ENCODE results near the gene CRAMP1. TPM values are rescaled to one million over a fixed set of nuclear protein-coding genes. Genes with fewer than 3 reads are reported as not detected.

CRAMP1 gene
- total and polyA plus RNA-seq, 2 of the 8 experiments (the other 6 are each of a cell fraction or from before 2014, with no cell fraction given), result 19.2 to 23.2 TPM

DNA sequence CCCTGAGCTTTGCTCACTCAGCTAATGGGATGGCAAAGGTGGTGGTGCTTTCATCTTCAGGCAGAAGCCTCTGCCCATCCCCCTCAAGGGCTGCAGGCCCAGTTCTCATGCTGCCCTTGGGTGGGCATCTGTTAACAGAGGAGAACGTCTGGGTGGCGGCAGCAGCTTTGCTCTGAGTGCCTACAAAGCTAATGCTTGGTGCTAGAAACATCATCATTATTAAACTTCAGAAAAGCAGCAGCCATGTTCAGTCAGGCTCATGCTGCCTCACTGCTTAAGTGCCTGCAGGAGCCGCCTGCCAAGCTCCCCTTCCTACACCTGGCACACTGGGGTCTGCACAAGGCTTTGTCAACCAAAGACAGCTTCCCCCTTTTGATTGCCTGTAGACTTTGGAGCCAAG, 88.1 kb downstream of the CRAMP1 start:
- H3K36me3 ChIP-seq (ENCODE audit: control insufficient read depth in 2 of 4, insufficient read depth in 4 of 4, low read length in 3 of 4), result peaks cover 15 to 58% (median 52%) of the 10 kb centered on the region in 4 experiments
- H3K18ac ChIP-seq (ENCODE audit: extremely low read depth, low read length), result no peak overlapping the region
- H2AFZ ChIP-seq (ENCODE audit: low read length), result no peak overlapping the region
- no peak overlapping the region for H4K8ac ChIP-seq (ENCODE audit: extremely low read depth, insufficient read depth, low read length)
- H3K14ac ChIP-seq (ENCODE audit: insufficient read length), result no peak overlapping the region
- H2BK120ac ChIP-seq (replicated peaks; ENCODE audit: low read depth, low read length), result no peak overlapping the region
- H3K23ac ChIP-seq (ENCODE audit: insufficient read length), result no peak overlapping the region
- H2BK15ac ChIP-seq (ENCODE audit: low read length), result no peak overlapping the region
- no peaks in the 10 kb centered on the region for H3K27me3 ChIP-seq (replicated peaks in 1 of 4; ENCODE audit: control insufficient read depth in 3 of 4, extremely low read depth in 1 of 4, insufficient read depth in 3 of 4, low read length in 3 of 4)
- H2BK5ac ChIP-seq (ENCODE audit: low read depth, low read length), result no peak overlapping the region
- H3K9me3 ChIP-seq (ENCODE audit: insufficient read depth in 2 of 2, low read depth in 1 of 2, low read length in 1 of 2), result no peaks in the 10 kb centered on the region
- no peak overlapping the region for H2BK20ac ChIP-seq (ENCODE audit: low read length)
- H3K79me2 ChIP-seq (ENCODE audit: control insufficient read depth in 1 of 2, insufficient read depth in 2 of 2, low read length in 2 of 2), result peaks cover 0 to 6% of the 10 kb centered on the region in 2 experiments; a peak in 1 of 4 replicates
- CTCF ChIA-PET (ENCODE audit: partially characterized antibody), result interaction anchor here (0.6 to 1.4 kb wide), 4 partner anchors 9 to 70 kb away, joined by 3 to 4 read pairs (median 4); no protein-coding TSS in a partner anchor
- H3K4me1 ChIP-seq (replicated peaks in 1 of 4; ENCODE audit: control insufficient read depth in 3 of 4, insufficient read depth in 4 of 4, low read length in 3 of 4), result no peaks in the 10 kb centered on the region
- FAIRE-seq, result no peak
- DNase-seq (ENCODE audit: low read depth in 1 of 2, low spot score in 2 of 2), result no peak
- H4K5ac ChIP-seq (ENCODE audit: insufficient read length, low read depth, low read length), result no peak overlapping the region
- no peak overlapping the region for H3K27ac ChIP-seq (ENCODE audit: low read depth, low read length)
- POLR2A ChIA-PET (ENCODE audit: partially characterized antibody), result interaction anchor here (1.1 to 2.2 kb wide), 3 partner anchors 9 to 71 kb away, joined by 3 to 6 read pairs (median 6); partner anchors contain the start of gene NME3
- no peak overlapping the region for H3K4me3 ChIP-seq (ENCODE audit: extremely low read depth in 1 of 4, insufficient read depth in 2 of 4, low read depth in 3 of 4, low read length in 4 of 4)
- no peak overlapping the region for H3K4ac ChIP-seq (replicated peaks; ENCODE audit: insufficient read length, low read depth, low read length)
- no peak overlapping the region for H3K4me2 ChIP-seq (ENCODE audit: insufficient read depth in 1 of 2, low read depth in 2 of 2, low read length in 2 of 2)
- H2BK12ac ChIP-seq (ENCODE audit: low read depth, low read length), result no peak overlapping the region
- no peak overlapping the region for H3K56ac ChIP-seq (replicated peaks; ENCODE audit: insufficient read length, low read depth, low read length)
- peaks cover 9 to 12% of the 10 kb centered on the region in 2 experiments for H4K20me1 ChIP-seq (replicated peaks in 1 of 2; ENCODE audit: control insufficient read depth in 1 of 2, insufficient read depth in 2 of 2, low read length in 2 of 2)
- WGBS, 2 experiments (ENCODE audit: extremely low coverage in 1 of 2, insufficient coverage in 1 of 2, insufficient read length in 1 of 2, insufficient replicate concordance in 2 of 2, low coverage in 1 of 2, low lambda C conversion rate in 2 of 2, missing lambda C conversion rate in 1 of 2), result 83% methylated on average over 3 of the region's 3 CpGs; no CpG with 5 or more reads in 1 of the 2 experiments
- H3K9ac ChIP-seq (replicated peaks in 1 of 4; ENCODE audit: extremely low read depth in 1 of 4, low read depth in 3 of 4, low read length in 3 of 4), result no peak overlapping the region
- 0 out of 2 replicates have a peak, but pooled peaks cover 5% of the 10 kb centered on the region for H3K79me1 ChIP-seq (ENCODE audit: low read depth, low read length)
- no peak overlapping the region for H2AK5ac ChIP-seq (ENCODE audit: low read depth, low read length)
- no peak overlapping the region for H4K91ac ChIP-seq (replicated peaks; ENCODE audit: insufficient read length, low read length)
- H3K23me2 ChIP-seq (ENCODE audit: low read depth, low read length), result no peaks in the 10 kb centered on the region
- TF ChIP-seq, protein P1, sequence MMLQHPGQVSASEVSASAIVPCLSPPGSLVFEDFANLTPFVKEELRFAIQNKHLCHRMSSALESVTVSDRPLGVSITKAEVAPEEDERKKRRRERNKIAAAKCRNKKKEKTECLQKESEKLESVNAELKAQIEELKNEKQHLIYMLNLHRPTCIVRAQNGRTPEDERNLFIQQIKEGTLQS (IDR thresholded peaks at IDR 0.05; ENCODE audit: insufficient read depth, low read depth, low read length), result no peak
- TF ChIP-seq NANOG (IDR thresholded peaks at IDR 0.05; ENCODE audit: insufficient read depth, low read depth, low read length, poor library complexity, severe bottlenecking) (no peak), NRF1 (IDR thresholded peaks at IDR 0.05; ENCODE audit: low read depth, low read length) (no peak), MAX (IDR thresholded peaks at IDR 0.05) (no peak), TAF7 (optimal IDR thresholded peaks at IDR 0.05; ENCODE audit: borderline replicate concordance, low read depth, low read length) (no peak), SAP30 (IDR thresholded peaks at IDR 0.05; ENCODE audit: insufficient read depth, insufficient replicate concordance, low read length) (no peak)
